ENCODE data around the gene SNRNP70. TPM values are rescaled to one million over a fixed set of nuclear protein-coding genes. Genes with fewer than 3 reads are reported as not detected.

SNRNP70 gene
- total RNA-seq, 4 donors from 2014 or later: 55.6 to 305 (median 107) TPM

DNA sequence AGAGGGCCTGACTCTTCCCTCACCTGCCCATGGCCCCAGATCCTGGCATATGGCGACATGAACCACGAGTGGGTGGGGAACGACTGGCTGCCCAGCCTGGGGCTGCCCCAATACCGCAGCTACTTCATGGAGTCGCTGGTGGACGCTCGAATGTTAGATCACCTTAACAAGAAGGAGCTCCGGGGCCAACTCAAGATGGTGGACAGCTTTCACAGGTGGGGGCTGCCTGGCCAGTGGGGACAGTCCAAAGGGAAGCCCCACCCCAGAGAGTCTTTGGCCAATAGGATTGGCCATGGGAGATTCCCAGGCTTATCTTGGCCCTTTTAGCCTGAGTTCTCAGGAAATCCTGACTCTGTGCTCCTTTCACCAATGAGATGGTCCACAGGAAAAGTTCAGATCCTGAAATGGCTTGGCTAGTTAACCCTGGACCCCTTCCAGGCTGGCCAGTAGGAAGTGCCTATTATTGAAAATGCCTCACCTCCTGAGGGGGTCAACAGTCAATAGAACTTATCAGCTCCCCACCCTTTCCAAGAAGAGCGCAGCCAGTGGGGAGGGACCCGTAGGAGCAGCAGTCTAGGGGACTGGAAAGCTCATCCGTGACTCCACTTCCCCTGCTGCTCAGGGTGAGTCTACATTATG lies 62.9 kb downstream of the SNRNP70 start:
- H3K9me3 ChIP-seq: no peaks in the 10 kb centered on the region
- H3K4me1 ChIP-seq: peaks cover 24 to 54% of the 10 kb centered on the region in 2 donors
- no peak for TF ChIP-seq POLR2A (IDR thresholded peaks at IDR 0.05)
- TF ChIP-seq, protein P1, sequence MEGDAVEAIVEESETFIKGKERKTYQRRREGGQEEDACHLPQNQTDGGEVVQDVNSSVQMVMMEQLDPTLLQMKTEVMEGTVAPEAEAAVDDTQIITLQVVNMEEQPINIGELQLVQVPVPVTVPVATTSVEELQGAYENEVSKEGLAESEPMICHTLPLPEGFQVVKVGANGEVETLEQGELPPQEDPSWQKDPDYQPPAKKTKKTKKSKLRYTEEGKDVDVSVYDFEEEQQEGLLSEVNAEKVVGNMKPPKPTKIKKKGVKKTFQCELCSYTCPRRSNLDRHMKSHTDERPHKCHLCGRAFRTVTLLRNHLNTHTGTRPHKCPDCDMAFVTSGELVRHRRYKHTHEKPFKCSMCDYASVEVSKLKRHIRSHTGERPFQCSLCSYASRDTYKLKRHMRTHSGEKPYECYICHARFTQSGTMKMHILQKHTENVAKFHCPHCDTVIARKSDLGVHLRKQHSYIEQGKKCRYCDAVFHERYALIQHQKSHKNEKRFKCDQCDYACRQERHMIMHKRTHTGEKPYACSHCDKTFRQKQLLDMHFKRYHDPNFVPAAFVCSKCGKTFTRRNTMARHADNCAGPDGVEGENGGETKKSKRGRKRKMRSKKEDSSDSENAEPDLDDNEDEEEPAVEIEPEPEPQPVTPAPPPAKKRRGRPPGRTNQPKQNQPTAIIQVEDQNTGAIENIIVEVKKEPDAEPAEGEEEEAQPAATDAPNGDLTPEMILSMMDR (IDR thresholded peaks at IDR 0.05 in 4 of 5, conservative IDR thresholded peaks at IDR 0.05 in 1 of 5): no peak
- in situ Hi-C loops (cut with MboI; ENCODE audit: low sequenced_read_pairs in 4 of 4): loop anchor here in 2 of 4 donors (5.0 kb wide), 1 partner anchor 51 kb away; no protein-coding TSS in a partner anchor
- intact Hi-C loops (cut with DNase I; ENCODE audit: low total_unique reads): no loop called here
- peak overlapping the region; percentile 64 to 87 (median 83) for H3K4me3 ChIP-seq
- peak overlapping the region; percentile 99 to 100 (median 99) for H3K27ac ChIP-seq
- H3K27me3 ChIP-seq: no peaks in the 10 kb centered on the region
- no peaks in the 10 kb centered on the region for H3K36me3 ChIP-seq
- ATAC-seq: no peak
- DNase-seq: no peak

GRCh38 chr19:49148784-49149651 lies 63.8 kb downstream of the SNRNP70 start:
- H3K36me3 ChIP-seq: no peaks in the 10 kb centered on the region
- peaks cover 29 to 60% of the 10 kb centered on the region in 2 donors for H3K4me1 ChIP-seq
- no peaks in the 10 kb centered on the region for H3K9me3 ChIP-seq
- DNase-seq: peak; percentile 96 to 98
- intact Hi-C loops (cut with DNase I; ENCODE audit: low total_unique reads): no loop called here
- H3K27ac ChIP-seq: peak overlapping the region; percentile 99 to 100 (median 99)
- TF ChIP-seq, protein P1 (IDR thresholded peaks at IDR 0.05 in 4 of 5, conservative IDR thresholded peaks at IDR 0.05 in 1 of 5): no peak
- peak; percentile 64 to 79 for TF ChIP-seq POLR2A (IDR thresholded peaks at IDR 0.05)
- H3K27me3 ChIP-seq: no peaks in the 10 kb centered on the region
- ATAC-seq: peak; percentile 68 to 70
- peak overlapping the region; percentile 64 to 87 (median 83) for H3K4me3 ChIP-seq
- in situ Hi-C loops (cut with MboI; ENCODE audit: low sequenced_read_pairs in 4 of 4): loop anchor here in 2 of 4 donors (5.0 kb wide), 1 partner anchor 52 kb away; no protein-coding TSS in a partner anchor

GRCh38 chr19:49149652-49150105 lies 64.4 kb downstream of the SNRNP70 start:
- DNase-seq: peak in 1 of 2 donors; percentile 72
- TF ChIP-seq, protein P1 (IDR thresholded peaks at IDR 0.05 in 4 of 5, conservative IDR thresholded peaks at IDR 0.05 in 1 of 5): no peak
- no peak for TF ChIP-seq POLR2A (IDR thresholded peaks at IDR 0.05)
- peak overlapping the region; percentile 64 to 87 (median 83) for H3K4me3 ChIP-seq
- peaks cover 29 to 62% of the 10 kb centered on the region in 2 donors for H3K4me1 ChIP-seq
- peak overlapping the region; percentile 99 to 100 (median 99) for H3K27ac ChIP-seq
- peak; percentile 33 to 42 for ATAC-seq
- H3K27me3 ChIP-seq: no peaks in the 10 kb centered on the region
- no peaks in the 10 kb centered on the region for H3K9me3 ChIP-seq
- H3K36me3 ChIP-seq: no peaks in the 10 kb centered on the region
- intact Hi-C loops (cut with DNase I; ENCODE audit: low total_unique reads) (loop anchor here (2.0 to 5.0 kb wide), 3 partner anchors 31 to 512 kb away; partner anchors contain the start of genes C19orf73, DBP, GYS1 and PPFIA3), in situ Hi-C loops (cut with MboI; ENCODE audit: low sequenced_read_pairs in 4 of 4) (loop anchor here in 2 of 4 donors (5.0 kb wide), 1 partner anchor 52 kb away; no protein-coding TSS in a partner anchor)

GRCh38 chr19:49150106-49150943 lies 65.1 kb downstream of the SNRNP70 start:
- Histone ChIP-seq H3K27me3 (no peaks in the 10 kb centered on the region), H3K4me3 (peak overlapping the region; percentile 64 to 87 (median 83)), H3K4me1 (peaks cover 27 to 62% of the 10 kb centered on the region in 2 donors), H3K36me3 (no peaks in the 10 kb centered on the region), H3K9me3 (no peaks in the 10 kb centered on the region), H3K27ac (peak overlapping the region; percentile 99 to 100 (median 99))
- intact Hi-C loops (cut with DNase I; ENCODE audit: low total_unique reads) (loop anchor here (2.0 to 5.0 kb wide), 3 partner anchors 32 to 513 kb away; partner anchors contain the start of genes C19orf73, DBP, GYS1 and PPFIA3), in situ Hi-C loops (cut with MboI; ENCODE audit: low sequenced_read_pairs in 4 of 4) (no loop called here)
- TF ChIP-seq, protein P1 (IDR thresholded peaks at IDR 0.05 in 4 of 5, conservative IDR thresholded peaks at IDR 0.05 in 1 of 5): no peak
- peak in 1 of 2 donors; percentile 48 for TF ChIP-seq POLR2A (IDR thresholded peaks at IDR 0.05)
- ATAC-seq (peak; percentile 34 to 43), DNase-seq (peak; percentile 68 to 80)

All from gastrocnemius medialis (tissue), 4 donors.